ENCODE results near the gene C1QTNF7.

Gene C1QTNF7

GRCh38 chr4:15458616-15459015 is 30.8 kb downstream of the C1QTNF7 start:
- DNase-seq, result no peak

GRCh38 chr4:15459706-15460105 is 31.9 kb downstream of the C1QTNF7 start:
- no peak for DNase-seq

- no peak for DNase-seq
Measured at GRCh38 chr4:15466596-15466995, 38.8 kb downstream of the C1QTNF7 start.

GRCh38 chr4:15469402-15470127 is 41.7 kb downstream of the C1QTNF7 start, which contains the start of gene CC2D2A:
Gene CC2D2A, plus strand, starts transcription at chr4:15469882. Its CDS starts 6,051 bp downstream, at chr4:15475933.
- no peak for DNase-seq

- DNase-seq, result no peak
Measured at GRCh38 chr4:15470128-15470475, 42.3 kb downstream of the C1QTNF7 start.

- no peak for DNase-seq
Measured at GRCh38 chr4:15476396-15476795, 48.6 kb downstream of the C1QTNF7 start.

- DNase-seq, result no peak
Measured at GRCh38 chr4:15478724-15479088, 50.9 kb downstream of the C1QTNF7 start.

GRCh38 chr4:15479089-15479912 is 51.5 kb downstream of the C1QTNF7 start:
- no peak for DNase-seq

- no peak for DNase-seq
Measured at GRCh38 chr4:15479913-15480185, 52.0 kb downstream of the C1QTNF7 start.

GRCh38 chr4:15481961-15482745 is 54.3 kb downstream of the C1QTNF7 start:
- DNase-seq, result no peak

GRCh38 chr4:15482842-15483241 is 55.0 kb downstream of the C1QTNF7 start:
- DNase-seq, result no peak

- no peak for DNase-seq
Measured at GRCh38 chr4:15488136-15488535, 60.3 kb downstream of the C1QTNF7 start.

- no peak for DNase-seq
Measured at GRCh38 chr4:15488658-15489470, 61.0 kb downstream of the C1QTNF7 start.

GRCh38 chr4:15489551-15489950 is 61.7 kb downstream of the C1QTNF7 start:
- DNase-seq, result no peak

- DNase-seq, result no peak
Measured at GRCh38 chr4:15493411-15493810, 65.6 kb downstream of the C1QTNF7 start.

- DNase-seq, result no peak
Measured at GRCh38 chr4:15495621-15496020, 67.8 kb downstream of the C1QTNF7 start.

Measured in T-helper 1 cell (primary cell).